ENCODE results near the gene NCOR2.

The NCOR2 gene

DNA sequence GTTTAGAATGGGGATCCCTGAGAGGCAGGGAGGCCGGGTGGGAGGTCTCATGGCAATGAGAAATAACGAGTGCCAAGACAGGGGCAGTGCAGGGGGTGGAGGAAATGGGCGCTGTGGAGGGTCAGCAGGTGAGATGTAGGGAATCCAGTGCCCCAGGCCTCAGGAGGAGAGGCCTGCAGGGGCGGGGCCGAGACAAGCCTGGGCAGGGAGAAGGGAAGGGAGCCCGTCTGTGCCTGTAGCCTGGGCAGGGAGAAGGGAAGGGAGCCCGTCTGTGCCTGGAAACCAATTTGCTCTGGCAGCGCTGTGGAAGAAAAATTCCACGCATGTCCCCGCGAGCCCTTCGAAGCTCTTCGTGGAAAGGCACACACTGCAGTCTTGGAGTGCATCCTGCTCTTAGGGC lies 10.6 kb upstream of the NCOR2 start:
- in situ Hi-C loops (cut with HindIII; ENCODE audit: low sequenced_read_pairs), result no loop called here

DNA sequence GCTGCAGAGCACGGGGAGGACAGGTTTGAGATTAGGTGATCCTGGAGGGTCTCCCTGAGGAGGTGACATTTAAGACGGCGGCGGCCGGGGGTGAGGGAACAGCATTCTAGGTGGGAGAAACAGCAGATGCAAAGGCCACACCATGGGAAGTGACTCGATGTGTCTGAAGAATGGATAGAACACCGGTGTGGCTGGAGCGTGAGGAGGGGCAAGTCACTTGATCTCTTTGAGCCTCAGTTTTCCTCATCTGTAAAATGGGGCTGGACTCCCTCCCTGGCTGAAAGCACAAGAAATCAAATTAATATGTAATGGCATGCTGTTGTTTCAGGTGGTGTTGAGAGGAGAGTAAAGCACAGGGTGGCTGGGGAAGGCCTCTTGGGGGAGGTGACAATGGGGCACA lies 10.0 kb upstream of the NCOR2 start:
- in situ Hi-C loops (cut with HindIII; ENCODE audit: low sequenced_read_pairs), result no loop called here

DNA sequence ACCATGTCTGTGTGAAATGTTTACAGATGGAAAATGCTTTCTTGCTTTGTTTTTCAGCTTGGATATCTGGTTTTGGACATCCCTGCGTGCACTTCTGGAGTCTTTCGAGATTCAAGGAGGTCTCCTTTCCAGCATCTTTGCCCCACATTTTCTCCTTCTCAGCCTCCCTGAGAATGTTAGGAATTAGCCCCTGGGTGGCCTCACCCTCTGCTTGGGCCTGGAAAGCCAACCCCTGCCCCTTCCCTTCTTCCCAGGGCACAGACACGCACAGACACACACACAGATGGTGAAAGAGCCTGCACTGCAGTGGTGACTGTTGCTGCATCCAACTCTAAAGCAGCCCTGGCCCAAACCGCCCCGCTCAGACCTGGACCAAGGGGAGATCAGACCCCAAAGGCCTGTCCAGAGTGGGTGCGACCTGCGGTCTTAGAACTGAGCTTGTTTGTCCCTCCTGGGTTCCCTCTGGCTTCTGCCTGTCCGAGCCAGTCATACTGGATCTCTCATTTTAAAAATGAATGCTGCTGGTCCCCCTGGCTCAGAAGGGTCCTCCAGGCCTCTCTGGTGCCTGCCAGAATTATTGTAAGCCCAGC lies 8.7 kb upstream of the NCOR2 start:
- in situ Hi-C loops (cut with HindIII; ENCODE audit: low sequenced_read_pairs), result no loop called here

DNA sequence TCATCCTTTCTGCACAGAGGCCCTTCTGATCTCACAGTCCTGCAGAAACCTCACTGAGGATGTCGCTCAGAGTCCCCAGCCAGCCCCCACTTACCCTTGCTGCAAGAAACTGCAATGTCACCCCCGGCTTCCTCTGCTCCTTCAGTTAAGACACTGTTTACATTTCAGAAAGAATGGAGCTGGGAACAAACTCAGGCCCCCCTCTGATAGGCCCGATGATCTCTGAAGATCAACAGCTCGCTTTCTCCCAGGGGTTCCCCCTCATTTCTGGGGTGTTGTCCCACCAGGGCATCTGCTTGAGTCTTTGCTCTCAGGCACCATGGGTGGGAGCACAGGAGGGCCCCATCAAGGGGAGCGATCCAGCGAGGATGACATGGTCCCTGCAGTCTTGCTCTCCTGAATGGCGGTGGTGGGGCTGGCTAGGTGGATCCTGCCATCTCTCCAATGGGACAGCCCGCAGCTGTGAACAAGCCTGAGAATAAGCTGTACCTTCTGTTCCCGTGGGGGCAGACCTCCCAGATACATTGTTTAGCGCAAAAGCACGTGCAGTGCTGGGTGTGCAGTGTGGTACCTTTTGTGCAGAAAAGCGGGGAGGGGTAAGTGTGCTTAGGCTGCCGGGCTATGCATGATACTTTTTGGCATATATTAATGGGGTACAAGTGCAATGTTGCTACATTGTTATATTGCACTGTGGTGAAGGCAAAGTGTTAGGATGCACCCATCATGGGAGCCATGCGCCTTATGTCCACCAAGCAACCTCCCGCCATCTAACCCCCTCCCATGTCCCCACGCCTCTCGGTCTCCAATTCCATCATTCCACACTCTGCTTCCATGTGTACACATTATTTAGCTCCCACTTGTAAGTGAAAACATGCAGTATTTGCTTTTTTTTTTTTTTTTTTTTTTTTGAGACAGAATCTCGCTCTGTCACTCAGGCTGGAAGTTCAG lies 6.7 kb upstream of the NCOR2 start:
- in situ Hi-C loops (cut with HindIII; ENCODE audit: low sequenced_read_pairs), result no loop called here

DNA sequence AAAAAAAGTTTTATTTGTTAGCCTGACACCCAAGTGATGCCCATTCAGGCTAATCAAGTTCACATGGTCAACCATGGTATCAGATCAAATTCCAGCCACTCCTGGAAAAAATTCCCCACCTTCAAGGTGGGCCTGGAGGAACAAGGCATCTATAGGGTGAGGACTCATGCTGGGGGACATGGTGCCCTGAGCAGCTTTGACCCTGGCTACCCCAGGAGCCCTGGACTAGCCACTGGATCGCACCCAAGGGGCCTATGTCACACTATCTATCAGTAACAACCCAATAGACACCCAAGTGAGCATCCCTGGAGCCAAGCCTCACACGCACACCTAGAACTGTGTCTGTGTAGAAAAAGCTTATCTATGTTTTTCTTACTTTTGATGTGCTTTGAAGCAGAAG lies 4.1 kb upstream of the NCOR2 start:
- in situ Hi-C loops (cut with HindIII; ENCODE audit: low sequenced_read_pairs), result no loop called here

DNA sequence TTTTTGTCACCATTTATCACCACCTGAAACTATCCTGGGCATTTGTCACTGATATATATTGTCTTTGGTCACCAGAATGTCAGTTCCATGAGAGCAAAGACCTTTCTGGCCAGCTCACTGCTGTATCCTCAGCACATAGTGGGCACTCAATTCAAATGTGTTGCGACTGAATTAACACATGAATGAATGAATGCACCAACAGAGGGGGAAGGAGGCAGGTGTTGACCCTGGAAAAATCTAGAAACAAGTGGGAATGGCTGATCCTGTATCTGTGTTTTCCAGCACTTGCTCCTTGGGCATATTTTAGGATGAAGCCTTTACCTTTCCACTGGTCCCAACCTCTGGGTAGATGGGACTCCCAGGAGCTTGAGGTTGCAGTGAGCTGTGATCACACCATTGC lies 3.4 kb upstream of the NCOR2 start:
- in situ Hi-C loops (cut with HindIII; ENCODE audit: low sequenced_read_pairs), result no loop called here

DNA sequence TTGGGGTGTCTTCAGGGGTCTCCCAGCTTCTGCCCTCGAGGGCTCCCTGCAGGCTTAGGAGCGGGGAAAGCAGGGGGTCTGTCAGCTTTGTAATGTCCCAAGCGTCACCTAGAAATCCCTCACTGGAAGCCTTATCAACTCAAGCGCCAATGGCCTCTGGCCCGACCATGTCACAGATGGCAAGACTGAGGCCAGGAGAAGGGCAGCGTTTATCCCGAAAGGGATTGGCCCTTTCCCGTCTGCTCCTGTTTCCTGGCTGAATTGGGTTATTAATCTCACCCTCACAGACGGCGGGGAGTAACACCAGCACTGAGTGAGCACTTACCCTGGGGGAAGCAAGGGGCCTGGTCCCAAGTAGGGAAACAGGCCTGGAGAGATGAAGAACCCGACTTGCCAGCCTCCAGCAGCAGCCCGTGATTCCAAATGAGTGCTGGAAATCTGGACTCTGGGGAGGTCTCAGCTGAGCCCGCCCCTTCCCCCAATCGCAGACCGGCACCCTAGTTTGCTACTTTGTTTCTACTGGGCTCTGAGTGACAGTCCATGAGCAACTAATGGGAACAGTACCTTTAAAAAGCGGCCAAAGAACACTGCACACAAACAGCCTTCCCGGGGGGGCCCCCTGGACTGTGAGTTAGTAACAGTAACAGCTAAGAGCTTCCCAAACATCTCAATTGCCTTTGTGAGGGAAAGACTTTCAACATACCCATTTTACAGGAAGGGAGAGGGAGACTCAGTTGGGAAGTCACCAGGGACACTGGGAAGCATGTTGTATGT lies 2.1 kb upstream of the NCOR2 start:
- in situ Hi-C loops (cut with HindIII; ENCODE audit: low sequenced_read_pairs), result no loop called here

DNA sequence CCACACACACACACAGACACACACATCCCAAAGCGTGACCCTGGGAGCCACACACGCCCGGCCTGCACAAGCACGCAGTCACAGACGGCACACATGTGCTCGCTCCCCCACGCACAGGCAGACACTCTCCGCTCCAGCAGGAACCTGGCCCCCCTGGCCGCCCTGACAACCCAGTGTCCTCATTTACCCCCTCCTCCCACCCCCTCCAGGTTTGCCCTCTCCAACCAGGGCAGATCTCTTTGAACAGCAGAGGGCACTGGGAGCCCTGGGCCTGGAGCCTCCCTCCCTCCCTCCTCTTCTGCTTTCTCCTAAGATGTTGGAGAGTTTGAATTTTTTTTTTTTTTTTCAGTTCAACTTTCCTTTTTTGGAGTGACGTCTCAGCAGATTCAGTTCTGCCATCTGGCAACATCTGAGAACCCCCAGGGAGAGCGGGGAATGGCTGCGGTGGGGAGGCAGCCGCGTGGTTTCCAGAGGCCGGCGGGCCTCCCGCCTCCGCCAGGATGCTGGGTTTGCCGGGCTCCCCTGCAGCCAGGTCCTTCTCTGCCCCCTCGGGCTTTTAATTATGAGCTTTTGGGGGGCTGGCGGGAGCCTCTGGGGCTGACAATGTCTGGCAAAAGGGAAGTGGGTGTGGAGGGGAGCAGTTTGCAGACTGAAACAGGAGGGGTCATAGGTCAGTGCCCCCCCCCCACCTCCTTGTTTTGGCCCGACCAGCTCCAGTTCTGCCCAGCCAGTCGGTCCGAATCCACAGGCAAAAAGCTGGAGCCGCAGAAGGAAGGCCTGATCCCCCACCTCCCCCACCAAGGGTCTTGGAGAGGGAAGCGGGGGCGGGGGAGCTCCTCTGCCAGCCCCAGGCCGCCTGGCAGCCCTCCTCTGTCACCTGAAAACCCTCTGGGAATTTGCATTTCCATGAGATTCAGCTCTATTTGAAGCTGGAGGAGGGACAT lies 1.3 kb upstream of the NCOR2 start:
- in situ Hi-C loops (cut with HindIII; ENCODE audit: low sequenced_read_pairs), result no loop called here

DNA sequence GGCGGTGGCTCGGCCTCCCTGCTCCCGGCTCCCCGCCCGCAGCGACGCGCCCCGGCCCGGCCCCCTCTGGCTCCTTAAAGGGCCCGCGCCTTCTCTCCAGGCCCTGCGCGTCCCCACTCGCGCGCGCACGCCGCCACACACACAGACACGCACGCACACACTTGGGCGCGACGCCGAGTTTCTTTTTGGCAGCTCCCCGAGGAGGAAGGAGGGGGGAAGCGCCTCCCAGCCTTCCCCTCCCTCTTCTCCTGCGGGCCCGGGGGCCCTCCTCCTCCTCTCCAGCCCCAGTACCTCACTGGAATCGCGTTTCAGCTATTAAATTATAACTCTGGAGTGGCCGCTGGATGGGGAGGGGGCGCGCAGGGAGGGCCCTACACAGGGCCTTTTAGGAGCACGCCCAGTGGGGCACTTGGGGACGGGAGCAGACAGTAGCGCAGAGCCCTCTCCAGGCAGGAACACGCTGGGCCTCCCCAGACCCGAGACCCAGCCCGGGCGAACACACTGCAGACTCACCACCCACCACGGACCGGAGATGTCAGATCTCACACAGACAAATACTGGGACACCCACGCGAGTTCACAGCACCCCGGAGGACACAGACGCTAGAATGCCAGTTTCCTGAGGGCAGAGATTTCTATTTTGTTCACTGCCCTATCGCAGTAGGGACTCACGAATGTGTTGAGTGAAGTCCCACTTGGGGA lies 411 bp upstream of the NCOR2 start:
- in situ Hi-C loops (cut with HindIII; ENCODE audit: low sequenced_read_pairs), result no loop called here

DNA sequence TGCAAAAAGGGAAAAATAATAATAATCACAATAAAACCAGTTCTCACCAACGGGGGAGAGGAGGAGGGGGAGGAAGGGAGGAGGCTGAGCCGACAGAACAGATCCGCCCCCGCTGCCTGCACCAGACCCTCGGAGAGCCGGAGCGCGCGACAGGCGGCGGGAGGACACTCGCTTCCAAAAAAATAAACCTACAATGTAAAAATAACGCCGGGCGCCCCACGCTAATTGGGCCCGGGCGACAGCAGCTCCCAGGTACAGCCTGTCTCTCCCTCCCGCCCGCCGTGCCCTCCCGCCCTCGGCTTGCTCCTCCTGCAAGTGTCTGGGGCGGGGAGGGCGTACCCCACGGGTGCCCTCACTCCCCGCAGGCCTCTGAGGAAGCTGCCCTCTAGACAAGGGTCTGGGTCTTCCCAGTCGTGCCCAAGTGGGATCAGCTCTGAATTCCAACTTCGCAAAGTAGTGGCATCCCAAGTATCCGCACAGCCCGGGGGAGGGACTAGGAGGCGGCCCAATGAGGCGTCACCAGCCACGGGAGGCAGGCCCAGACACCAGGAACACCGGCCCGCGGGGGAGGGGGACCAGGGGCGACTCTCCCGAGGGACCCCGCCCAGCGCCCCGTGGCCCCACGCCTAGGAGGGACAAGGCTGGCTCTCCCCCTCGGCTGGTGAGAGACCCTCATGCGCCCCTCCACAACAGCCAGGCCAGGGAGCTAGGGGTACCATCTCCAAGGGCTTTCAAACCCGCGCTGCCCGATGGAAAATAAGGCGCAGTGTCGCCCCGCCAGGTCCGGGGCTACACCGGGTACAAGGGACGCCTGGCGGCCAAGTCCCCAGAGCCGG lies 1.0 kb downstream of the NCOR2 start:
- in situ Hi-C loops (cut with HindIII; ENCODE audit: low sequenced_read_pairs), result no loop called here

DNA sequence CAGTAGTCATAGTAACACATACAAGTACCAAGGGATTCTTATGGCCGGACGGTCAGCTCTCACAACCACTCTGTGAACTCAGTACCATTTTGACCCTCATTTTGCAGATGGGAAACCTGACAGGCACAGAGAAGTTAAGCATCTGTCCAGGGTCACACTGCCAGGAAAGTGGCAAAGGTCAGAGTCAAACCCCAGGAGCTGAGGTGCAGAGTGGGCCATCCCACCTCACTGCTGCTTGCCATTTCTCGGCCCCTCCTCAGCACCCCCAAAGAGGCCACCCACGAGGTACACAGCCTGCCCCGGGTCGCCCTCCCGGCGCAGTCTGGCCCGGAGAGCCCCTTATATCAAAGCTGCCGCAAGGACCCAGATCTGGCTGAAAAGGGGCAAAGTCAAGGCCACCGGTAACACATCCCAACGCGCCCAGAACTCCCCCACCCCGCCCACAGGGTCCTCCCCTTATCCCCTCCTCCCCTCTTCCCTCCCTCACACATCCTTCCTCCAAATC lies 1.7 kb downstream of the NCOR2 start:
- in situ Hi-C loops (cut with HindIII; ENCODE audit: low sequenced_read_pairs), result no loop called here

DNA sequence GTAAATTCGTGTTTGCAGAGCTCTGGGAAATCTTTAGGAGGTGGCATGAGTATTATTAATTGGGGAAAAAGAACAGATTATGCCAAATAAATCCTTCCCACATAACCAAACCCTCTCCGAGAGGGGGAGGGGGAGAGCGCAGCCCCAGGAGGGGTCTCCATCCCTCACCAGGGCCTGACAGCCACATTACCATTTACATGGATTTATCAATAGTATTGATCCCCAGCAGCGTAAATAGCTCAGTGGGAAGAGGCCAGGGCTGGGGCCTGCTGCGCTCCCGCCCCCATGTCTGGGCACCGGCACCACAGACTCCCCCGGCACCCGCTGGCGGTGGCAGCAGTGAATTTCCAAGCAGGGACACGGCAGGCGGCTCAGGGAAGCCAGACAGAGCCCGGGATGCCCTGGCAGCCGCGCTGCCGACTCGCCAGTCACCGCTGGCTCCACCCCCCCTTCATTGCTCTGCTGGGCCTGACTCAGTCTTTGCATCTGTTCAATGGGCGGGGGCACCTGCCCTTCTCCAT lies 2.4 kb downstream of the NCOR2 start:
- in situ Hi-C loops (cut with HindIII; ENCODE audit: low sequenced_read_pairs), result no loop called here

DNA sequence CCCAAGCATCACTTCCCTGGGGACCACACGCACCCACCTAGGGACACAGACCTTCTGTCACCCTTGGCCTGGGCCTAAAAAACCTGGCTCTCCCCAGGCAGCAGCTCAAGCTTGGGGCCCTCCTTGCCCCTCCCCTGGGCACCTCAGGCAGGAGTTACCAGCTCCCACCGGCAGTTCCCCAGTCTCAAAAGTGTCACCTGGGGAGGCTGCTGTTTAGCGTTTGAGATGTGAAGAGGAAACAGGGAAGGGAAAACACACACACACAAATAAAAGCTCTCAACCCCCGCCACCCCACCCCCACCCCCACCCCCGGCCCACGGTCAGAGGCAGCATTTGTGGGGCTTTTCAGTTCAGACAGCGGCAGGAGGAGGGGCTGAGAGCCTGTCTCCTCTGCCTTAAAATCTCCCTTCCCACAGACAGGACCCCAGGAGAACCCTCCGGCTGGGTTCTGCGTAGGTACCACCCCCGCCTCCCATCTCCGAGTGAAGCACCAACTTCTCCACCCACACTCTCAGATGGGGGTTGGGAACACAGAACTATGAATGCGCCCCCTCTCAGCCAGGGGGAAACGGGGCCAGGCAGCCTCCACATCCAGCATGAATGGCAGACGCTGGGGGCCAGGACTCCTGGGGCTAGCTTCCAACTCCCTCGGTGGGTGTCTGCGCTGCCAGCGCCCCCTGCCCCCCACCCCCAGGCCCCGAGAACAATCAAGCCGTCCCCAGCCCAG lies 3.0 kb downstream of the NCOR2 start:
- in situ Hi-C loops (cut with HindIII; ENCODE audit: low sequenced_read_pairs), result no loop called here

DNA sequence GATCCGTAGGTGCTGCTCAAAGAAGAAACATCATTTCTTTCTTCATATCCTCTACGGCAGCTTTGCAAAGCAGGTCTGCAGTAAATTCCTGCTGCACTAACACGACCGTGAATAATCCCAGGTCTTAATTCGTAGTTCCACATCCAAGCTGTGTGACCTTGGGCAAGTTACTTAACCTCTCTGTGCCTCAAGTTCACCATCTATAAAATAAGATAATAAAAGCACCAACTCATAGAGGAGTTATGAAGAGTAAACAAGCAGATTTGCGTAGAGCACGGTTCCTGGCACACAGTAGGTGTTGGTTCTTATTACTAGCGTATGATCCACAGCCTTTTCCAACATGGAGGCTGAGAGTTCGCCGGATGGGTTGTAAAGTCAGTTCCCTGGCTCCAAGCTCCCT lies 3.6 kb downstream of the NCOR2 start:
- in situ Hi-C loops (cut with HindIII; ENCODE audit: low sequenced_read_pairs), result no loop called here

DNA sequence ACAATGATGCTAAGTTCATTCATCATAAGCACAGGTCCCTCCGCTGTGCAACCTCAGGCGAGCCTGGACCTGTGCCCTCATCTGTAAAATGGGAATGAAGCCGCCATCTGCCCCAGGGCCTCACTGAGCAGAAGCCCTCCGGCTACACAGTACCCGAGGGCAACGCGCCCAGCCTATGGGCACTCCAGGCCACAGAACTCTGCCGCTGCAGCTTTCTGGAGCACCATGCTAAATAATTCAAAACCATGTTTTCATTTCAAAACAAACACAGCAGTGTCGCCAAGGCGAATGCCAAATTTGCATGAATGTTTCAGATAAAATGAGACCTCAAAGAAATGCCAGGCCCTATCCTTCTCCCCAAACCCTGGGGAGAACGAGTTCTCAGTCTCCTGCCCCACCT lies 4.0 kb downstream of the NCOR2 start:
- in situ Hi-C loops (cut with HindIII; ENCODE audit: low sequenced_read_pairs), result no loop called here

DNA sequence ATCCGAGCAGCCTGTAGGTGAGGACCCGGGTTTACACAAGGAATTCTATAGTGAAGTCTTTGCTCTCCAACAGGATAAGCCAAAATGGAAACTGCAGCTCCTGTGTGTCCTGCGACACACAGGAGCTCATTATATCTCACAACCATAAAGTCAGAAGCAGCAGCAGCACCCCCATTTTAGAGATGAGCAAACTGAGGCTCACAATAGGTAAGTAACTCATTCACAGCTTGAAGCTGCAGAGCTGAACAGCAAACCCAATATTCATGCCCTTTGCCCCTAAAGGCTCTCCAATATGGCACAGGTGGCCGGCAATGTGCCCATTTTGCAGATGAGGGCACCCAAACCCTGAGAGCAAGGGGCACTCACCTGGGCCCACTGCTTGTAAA lies 4.6 kb downstream of the NCOR2 start:
- in situ Hi-C loops (cut with HindIII; ENCODE audit: low sequenced_read_pairs), result no loop called here

DNA sequence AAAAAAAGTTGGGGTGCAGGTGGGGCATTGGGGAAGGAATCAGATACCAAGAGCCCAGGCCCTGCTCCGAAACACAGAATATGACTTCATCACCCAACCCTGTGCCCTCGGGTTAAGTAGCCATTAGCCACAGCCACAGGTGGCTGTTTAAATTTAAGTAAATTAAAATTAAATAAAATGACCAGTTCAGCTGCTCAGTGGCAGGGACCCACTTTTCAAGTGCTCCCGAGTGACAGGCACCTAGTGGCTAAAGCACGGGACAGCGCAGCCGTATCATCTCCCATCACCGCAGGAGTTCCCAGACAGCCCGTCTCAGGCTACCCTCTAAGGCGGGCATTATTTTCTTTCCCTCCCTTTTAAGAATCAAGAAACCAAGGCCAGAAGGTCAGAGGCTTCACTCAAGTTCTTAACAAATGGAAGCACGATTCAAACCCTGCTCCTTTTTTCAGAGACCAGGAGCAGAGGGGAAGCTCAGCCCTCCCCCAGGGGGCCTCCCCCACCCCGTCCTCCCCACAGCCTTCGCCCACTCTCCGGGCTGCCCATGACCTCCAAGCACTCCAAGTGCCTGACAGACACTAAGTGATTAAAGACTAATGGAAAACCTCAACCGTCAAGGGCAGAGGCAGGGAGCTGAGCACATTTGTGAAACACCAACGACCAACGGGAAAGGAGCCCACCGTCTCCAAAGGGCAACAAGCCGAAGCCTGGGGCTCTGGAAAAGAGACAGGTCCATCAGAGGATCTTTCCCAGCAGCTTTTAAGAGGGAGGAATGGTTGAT lies 5.2 kb downstream of the NCOR2 start:
- in situ Hi-C loops (cut with HindIII; ENCODE audit: low sequenced_read_pairs), result no loop called here

All from DLD1 (cell line).